ENCODE results near the gene MED22. TPM values are rescaled to one million over a fixed set of nuclear protein-coding genes. Genes with fewer than 3 reads are reported as not detected.

The MED22 gene
- total and polyA plus RNA-seq, 2 of the 8 experiments (the other 6 are each of a cell fraction or from before 2014, with no cell fraction given) = 56.4 to 68.4 TPM

DNA sequence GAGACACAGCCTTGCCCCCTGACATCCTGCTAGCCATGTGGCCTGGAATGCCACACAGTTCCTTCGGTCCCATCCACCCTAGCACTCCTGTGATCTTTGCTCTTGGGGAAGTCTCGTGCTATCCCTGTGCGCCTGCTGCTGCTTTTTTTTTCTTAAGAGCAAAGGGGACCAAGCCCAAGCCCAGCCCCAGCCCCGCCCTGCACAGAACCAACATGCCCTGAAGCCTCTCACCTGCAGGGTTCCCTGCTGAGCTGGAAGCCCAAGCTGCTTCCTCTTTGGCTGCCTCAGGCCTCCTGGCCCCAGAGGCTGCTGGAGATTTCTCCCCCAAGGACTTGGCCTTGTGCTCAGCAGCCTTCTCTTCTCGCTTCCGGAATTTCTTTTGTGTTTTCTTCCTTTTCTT is 13.8 kb downstream of the MED22 start:
- H2BK5ac ChIP-seq (ENCODE audit: low read depth, low read length) = 0 out of 2 replicates have a peak overlapping the region, but pooled peaks have one; percentile 44
- DNase-seq (ENCODE audit: low read depth in 1 of 2, low spot score in 2 of 2) = peak in 1 of 2 experiments; percentile 67
- H3K9ac ChIP-seq (replicated peaks in 1 of 4; ENCODE audit: extremely low read depth in 1 of 4, low read depth in 3 of 4, low read length in 3 of 4) = no peak overlapping the region
- peaks cover 7% of the 10 kb centered on the region; the same call in 1 of the 2 replicates for H3K23me2 ChIP-seq (ENCODE audit: low read depth, low read length)
- peaks cover 20 to 47% (median 35%) of the 10 kb centered on the region in 4 experiments for H3K36me3 ChIP-seq (ENCODE audit: control insufficient read depth in 2 of 4, insufficient read depth in 4 of 4, low read length in 3 of 4)
- H3K9me3 ChIP-seq (ENCODE audit: insufficient read depth in 2 of 2, low read depth in 1 of 2, low read length in 1 of 2) = no peaks in the 10 kb centered on the region
- H2BK12ac ChIP-seq (ENCODE audit: low read depth, low read length) = no peak overlapping the region
- 76% methylated on average over 6 of the region's 6 CpGs; no CpG with 5 or more reads in 1 of the 2 experiments for WGBS, 2 experiments (ENCODE audit: extremely low coverage in 1 of 2, insufficient coverage in 1 of 2, insufficient read length in 1 of 2, insufficient replicate concordance in 2 of 2, low coverage in 1 of 2, low lambda C conversion rate in 2 of 2, missing lambda C conversion rate in 1 of 2)
- no peak overlapping the region for H3K23ac ChIP-seq (ENCODE audit: insufficient read length)
- H3K56ac ChIP-seq (replicated peaks; ENCODE audit: insufficient read length, low read depth, low read length) = no peak overlapping the region
- no peak overlapping the region for H2BK20ac ChIP-seq (ENCODE audit: low read length)
- no peak overlapping the region for H4K8ac ChIP-seq (ENCODE audit: extremely low read depth, insufficient read depth, low read length)
- POLR2A ChIA-PET (ENCODE audit: partially characterized antibody) = interaction anchor here (0.6 to 7.3 kb wide), 9 partner anchors 9 to 176 kb away, joined by 3 to 120 read pairs (median 4); partner anchors contain the start of genes MED22 and RPL7A
- H3K14ac ChIP-seq (ENCODE audit: insufficient read length) = no peak overlapping the region
- peaks cover 4 to 16% of the 10 kb centered on the region in 2 experiments for H4K20me1 ChIP-seq (replicated peaks in 1 of 2; ENCODE audit: control insufficient read depth in 1 of 2, insufficient read depth in 2 of 2, low read length in 2 of 2)
- peak overlapping the region; percentile 22 to 70; a peak in 2 of 4 replicates for H3K4me2 ChIP-seq (ENCODE audit: insufficient read depth in 1 of 2, low read depth in 2 of 2, low read length in 2 of 2)
- no peak overlapping the region for H4K5ac ChIP-seq (ENCODE audit: insufficient read length, low read depth, low read length)
- H2BK15ac ChIP-seq (ENCODE audit: low read length) = no peak overlapping the region
- H3K27ac ChIP-seq (ENCODE audit: low read depth, low read length) = no peak overlapping the region
- H2AFZ ChIP-seq (ENCODE audit: low read length) = no peak overlapping the region
- CTCF ChIA-PET (ENCODE audit: partially characterized antibody) = interaction anchor here (0.6 to 7.0 kb wide), 7 partner anchors 9 to 153 kb away, joined by 3 to 123 read pairs (median 4); no protein-coding TSS in a partner anchor
- H3K79me2 ChIP-seq (ENCODE audit: control insufficient read depth in 1 of 2, insufficient read depth in 2 of 2, low read length in 2 of 2) = peaks cover 0 to 15% of the 10 kb centered on the region in 2 experiments; a peak in 2 of 4 replicates
- no peak overlapping the region for H3K18ac ChIP-seq (ENCODE audit: extremely low read depth, low read length)
- H2BK120ac ChIP-seq (replicated peaks; ENCODE audit: low read depth, low read length) = no peak overlapping the region
- no peak overlapping the region for H4K91ac ChIP-seq (replicated peaks; ENCODE audit: insufficient read length, low read length)
- H3K4me1 ChIP-seq (replicated peaks in 1 of 4; ENCODE audit: control insufficient read depth in 3 of 4, insufficient read depth in 4 of 4, low read length in 3 of 4) = peaks cover 0 to 9% (median 2%) of the 10 kb centered on the region in 4 experiments; a peak in 1 of 7 replicates
- H3K4me3 ChIP-seq (ENCODE audit: extremely low read depth in 1 of 4, insufficient read depth in 2 of 4, low read depth in 3 of 4, low read length in 4 of 4) = peak overlapping the region in 1 of 4 experiments; percentile 95; a peak in 2 of 8 replicates
- H3K4ac ChIP-seq (replicated peaks; ENCODE audit: insufficient read length, low read depth, low read length) = no peak overlapping the region
- H3K79me1 ChIP-seq (ENCODE audit: low read depth, low read length) = peaks cover 10% of the 10 kb centered on the region
- no peaks in the 10 kb centered on the region for H3K27me3 ChIP-seq (replicated peaks in 1 of 4; ENCODE audit: control insufficient read depth in 3 of 4, extremely low read depth in 1 of 4, insufficient read depth in 3 of 4, low read length in 3 of 4)
- H2AK5ac ChIP-seq (ENCODE audit: low read depth, low read length) = no peak overlapping the region
- no peak for FAIRE-seq
- TF ChIP-seq JUN (IDR thresholded peaks at IDR 0.05; ENCODE audit: low read depth, low read length) = no peak
- TF ChIP-seq RAD21 (IDR thresholded peaks at IDR 0.05 in 1 of 2, conservative IDR thresholded peaks at IDR 0.05 in 1 of 2; ENCODE audit: low read depth in 2 of 2, low read length in 2 of 2) = no peak
- TF ChIP-seq NRF1 (IDR thresholded peaks at IDR 0.05; ENCODE audit: low read depth, low read length) = no peak
- no peak for TF ChIP-seq NANOG (IDR thresholded peaks at IDR 0.05; ENCODE audit: insufficient read depth, low read depth, low read length, poor library complexity, severe bottlenecking)
- TF ChIP-seq BRCA1 (IDR thresholded peaks at IDR 0.05; ENCODE audit: low read depth, low read length) = no peak
- no peak for TF ChIP-seq KDM5A (IDR thresholded peaks at IDR 0.05; ENCODE audit: low read length)
- no peak for TF ChIP-seq EGR1 (IDR thresholded peaks at IDR 0.05; ENCODE audit: borderline replicate concordance, low read depth, low read length)
- TF ChIP-seq SP2 (IDR thresholded peaks at IDR 0.05; ENCODE audit: low read length) = no peak
- TF ChIP-seq, protein P1, sequence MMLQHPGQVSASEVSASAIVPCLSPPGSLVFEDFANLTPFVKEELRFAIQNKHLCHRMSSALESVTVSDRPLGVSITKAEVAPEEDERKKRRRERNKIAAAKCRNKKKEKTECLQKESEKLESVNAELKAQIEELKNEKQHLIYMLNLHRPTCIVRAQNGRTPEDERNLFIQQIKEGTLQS (IDR thresholded peaks at IDR 0.05; ENCODE audit: insufficient read depth, low read depth, low read length) = no peak
- TF ChIP-seq EP300 (IDR thresholded peaks at IDR 0.05; ENCODE audit: borderline replicate concordance in 1 of 2, low read depth in 2 of 2, low read length in 2 of 2) = no peak
- no peak for TF ChIP-seq KDM1A (IDR thresholded peaks at IDR 0.05; ENCODE audit: borderline replicate concordance, low read length)
- no peak for TF ChIP-seq YY1 (IDR thresholded peaks at IDR 0.05; ENCODE audit: low read depth, low read length)

Data from H1 (cell line).